HepG2 (cell line): ENCODE measurements around the gene ARHGAP10. TPM values are rescaled to one million over a fixed set of nuclear protein-coding genes. Genes with fewer than 3 reads are reported as not detected.

ENCODE experiments used
- ATAC-seq: fragments of 200-7000 bp; cut with Tn5 transposase; 3 replicates; pipeline ENCODE4 v1.9.1; 2020; ENCODE audit warnings: mild to moderate bottlenecking, moderate library complexity
- BruUV-seq: library from RNA; stranded (reverse); fragments of 400-500 nt; replicated peaks from 2 replicates; lab custom pipeline; 2021; lab: Mats Ljungman, UMichigan
- CTCF ChIA-PET: fragments of 300-600 bp; formaldehyde crosslinking; extraction: SDS; loops from one replicate; lab custom pipeline; 2021; ENCODE audit warnings: low total read pairs, inconsistent platforms, low intra/inter-chr PET ratio; lab: Yijun Ruan, JAX
- POLR2A ChIA-PET: fragments of 350-600 bp; sonication (Branson Sonifier 250); formaldehyde crosslinking; loops from one replicate; lab custom pipeline; 2020; ENCODE audit warnings: antibody characterized with exemption, inconsistent platforms; lab: Yijun Ruan, JAX
- DNase-seq: peaks from one replicate; pipeline ENCODE4 v3.0.0-alpha.2; 2015; ENCODE audit warnings: low spot score
- FAIRE-seq: peaks from 3 replicates; lab custom pipeline; 2011; peaks lifted over from hg19 to GRCh38; lab: Jason Lieb, UNC
- H2AFZ ChIP-seq: one replicate; pipeline ENCODE4 v1.6.1; 2011; ENCODE audit warnings: low read length, inconsistent platforms
- H3K27ac ChIP-seq: fragments of 300-600 bp; 3 replicates; pipeline ENCODE4 v1.8.0; 2011; ENCODE audit warnings: mixed run types, mild to moderate bottlenecking, mixed read lengths, low read length, inconsistent platforms; ENCODE audit not compliant: insufficient read depth; ENCODE audit errors: extremely low read length
- H3K27me3 ChIP-seq, 2 experiments: fragments of 200-600 bp in 1 of 2; 2 replicates in 1 of 2; 3 replicates in 1 of 2; pipeline versions ENCODE4 v1.6.0 to v1.8.0; 2011; ENCODE audit warnings: low read length in 2 of 2, mild to moderate bottlenecking in 2 of 2, moderate library complexity in 2 of 2, inconsistent platforms in 1 of 2; ENCODE audit not compliant: insufficient read depth in 2 of 2, control insufficient read depth in 1 of 2
- H3K36me3 ChIP-seq, 2 experiments: fragments of 200-600 bp in 1 of 2; replicated peaks in 1 of 2; 2 replicates in 1 of 2; 3 replicates in 1 of 2; pipeline versions ENCODE4 v1.5.1 to v1.8.0; 2011; ENCODE audit warnings: low read length in 2 of 2, inconsistent platforms in 1 of 2; ENCODE audit not compliant: insufficient read depth in 2 of 2, control insufficient read depth in 1 of 2
- H3K4me1 ChIP-seq: 2 replicates; pipeline ENCODE4 v1.5.1; 2012; ENCODE audit warnings: low read length, inconsistent platforms; ENCODE audit not compliant: insufficient read depth
- H3K4me2 ChIP-seq: 2 replicates; pipeline ENCODE4 v1.6.0; 2011; ENCODE audit warnings: low read depth, low read length, inconsistent platforms
- H3K4me3 ChIP-seq, 3 experiments: fragments of 200-600 bp in 1 of 3; sonication (generic), shearing (Covaris generic) in 1 of 3; replicated peaks in 1 of 3; 2 replicates each; pipeline ENCODE4 v1.5.1; 2011 to 2016; ENCODE audit warnings: low read length in 3 of 3, inconsistent platforms in 2 of 3, low read depth in 2 of 3, mild to moderate bottlenecking in 2 of 3, control low read depth in 1 of 3, mixed read lengths in 1 of 3; ENCODE audit not compliant: insufficient read depth in 1 of 3
- H3K79me2 ChIP-seq: one replicate; pipeline ENCODE4 v1.6.1; 2011; ENCODE audit warnings: low read length, inconsistent platforms; ENCODE audit not compliant: insufficient read depth
- H3K9ac ChIP-seq: 2 replicates; pipeline ENCODE4 v1.6.0; 2011; ENCODE audit warnings: mild to moderate bottlenecking, low read depth, low read length, inconsistent platforms; ENCODE audit not compliant: insufficient read depth
- H3K9me3 ChIP-seq: 2 replicates; pipeline ENCODE4 v1.5.1; 2012; ENCODE audit warnings: mild to moderate bottlenecking, low read length
- H4K20me1 ChIP-seq: 2 replicates; pipeline ENCODE4 v1.6.0; 2011; ENCODE audit warnings: inconsistent platforms, mild to moderate bottlenecking, low read length, moderate library complexity; ENCODE audit not compliant: insufficient read depth
- AHR ChIP-seq: IDR thresholded peaks from 2 replicates; pipeline ENCODE4 v1.6.1; 2018; ENCODE audit warnings: missing genetic modification reagents, missing compliant biosample characterization
- CAMTA2 ChIP-seq: sonication (generic); formaldehyde crosslinking; IDR thresholded peaks from 2 replicates; pipeline ENCODE4 v1.4.0; 2020; ENCODE audit warnings: mild to moderate bottlenecking, missing genetic modification reagents, borderline replicate concordance
- DZIP1 ChIP-seq: sonication (generic); formaldehyde crosslinking; IDR thresholded peaks from 2 replicates; pipeline ENCODE4 v1.5.0; 2020; ENCODE audit warnings: mild to moderate bottlenecking, missing genetic modification reagents
- PHB2 ChIP-seq: fragments of 450-650 bp; IDR thresholded peaks from 2 replicates; pipeline ENCODE4 v1.6.1; 2018; ENCODE audit not compliant: partially characterized antibody
- RORA ChIP-seq: sonication (generic); formaldehyde crosslinking; IDR thresholded peaks from 2 replicates; pipeline ENCODE4 v1.5.0; 2020; ENCODE audit warnings: mild to moderate bottlenecking, missing genetic modification reagents, moderate library complexity
- RXRB ChIP-seq: IDR thresholded peaks from 2 replicates; pipeline ENCODE4 v1.6.1; 2016; ENCODE audit warnings: borderline replicate concordance, missing genetic modification reagents, missing compliant biosample characterization
- TBX2 ChIP-seq: sonication (generic); formaldehyde crosslinking; IDR thresholded peaks from 2 replicates; pipeline ENCODE4 v1.5.0; 2020; ENCODE audit warnings: missing genetic modification reagents, mild to moderate bottlenecking, borderline replicate concordance
- THAP7 ChIP-seq: sonication (generic); formaldehyde crosslinking; IDR thresholded peaks from 2 replicates; pipeline ENCODE4 v1.8.1; 2023; ENCODE audit warnings: mild to moderate bottlenecking, missing genetic modification reagents
- ZFP62 ChIP-seq: sonication (generic); formaldehyde crosslinking; IDR thresholded peaks from 2 replicates; pipeline ENCODE4 v1.4.0; 2020; ENCODE audit warnings: missing genetic modification reagents
- ZNF12 ChIP-seq: sonication (generic); formaldehyde crosslinking; IDR thresholded peaks from 2 replicates; pipeline ENCODE4 v1.5.0; 2020; ENCODE audit warnings: missing genetic modification reagents
- ZNF567 ChIP-seq: sonication (generic); formaldehyde crosslinking; IDR thresholded peaks from 2 replicates; pipeline ENCODE4 v1.8.1; 2023; ENCODE audit warnings: mild to moderate bottlenecking, missing genetic modification reagents, borderline replicate concordance
- ZNF782 ChIP-seq: sonication (generic); formaldehyde crosslinking; IDR thresholded peaks from 2 replicates; pipeline ENCODE4 v1.4.0; 2020; ENCODE audit warnings: missing genetic modification reagents, mild to moderate bottlenecking, borderline replicate concordance
- WGBS: methylation state at CpG from one replicate; pipeline ENCODE4 v1.1.6; 2017; ENCODE audit warnings: low lambda C conversion rate; 5-methylcytosine and 5-hydroxymethylcytosine counted together
- in situ Hi-C: cut with HindIII; loops from 2 replicates; pipeline ENCODE4 v1.10.0; 2017; ENCODE audit warnings: low pct_unique_long_range_greater_than_20kb; ENCODE audit not compliant: extremely low pct_ligation_motif_present
- intact Hi-C: fragments of 100-400 bp; cut with micrococcal nuclease; formaldehyde crosslinking; loops from one replicate; pipeline ENCODE4 v1.10.0; 2022; ENCODE audit not compliant: unreplicated experiment
- polyA plus RNA-seq, 8 experiments: library from polyadenylated mRNA; depleted of rRNA in 3 of 8; stranded (reverse) in 7 of 8; unstranded in 1 of 8; fragments of >200 nt; fragmentation: Illumina TruSeq in 4 of 8; extraction: Trizol in 4 of 8; gene quantifications; 2 replicates each; pipeline versions ENCODE4 v1.2.1 to v1.2.3, GENCODE V29; 2011 to 2016; ENCODE audit warnings: low read depth in 4 of 8, missing spikeins in 1 of 8, mixed read lengths in 1 of 8; ENCODE audit not compliant: insufficient read depth in 1 of 8
- total RNA-seq, 5 experiments: library from RNA; depleted of rRNA; stranded (reverse); fragments of >200 nt; fragmentation: Illumina TruSeq; extraction: Trizol; gene quantifications; 2 replicates each; pipeline ENCODE4 v1.2.3, GENCODE V29; 2016; ENCODE audit warnings: low read depth in 1 of 5

The ARHGAP10 gene
- total and polyA plus RNA-seq, 2 of the 13 experiments (the other 11 are each of a cell fraction or from before 2014, with no cell fraction given) = 0.45 to 1.6 TPM

DNA sequence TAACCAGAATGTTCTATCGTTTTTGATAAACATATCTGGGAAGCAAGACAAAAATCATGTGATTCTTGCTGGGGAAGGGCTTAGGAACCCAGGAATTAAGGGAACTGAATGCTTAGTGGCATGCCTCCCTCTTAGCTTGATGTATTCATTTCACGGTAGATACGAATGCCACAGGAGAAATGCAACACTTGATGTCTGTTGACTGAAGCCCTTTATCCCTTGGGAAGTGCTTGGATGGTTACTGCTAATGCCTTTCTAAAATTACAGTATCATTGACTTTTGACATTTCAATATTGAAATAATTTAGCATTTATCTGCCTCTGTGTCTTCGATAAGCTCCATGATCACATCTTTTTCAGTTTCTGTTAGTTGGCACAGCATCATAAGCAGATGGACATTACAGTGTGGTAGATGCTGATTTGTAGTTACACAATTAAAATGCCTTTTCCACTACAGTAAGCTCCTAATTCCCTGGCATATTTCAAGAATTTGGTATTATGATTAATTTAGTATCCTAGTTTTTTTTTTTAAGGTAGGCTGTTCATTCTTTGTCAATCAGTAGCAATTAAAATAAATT lies 226.7 kb downstream of the ARHGAP10 start:
- ATAC-seq = no peak
- 73% methylated on average over 4 of the region's 4 CpGs for WGBS
- CTCF ChIA-PET = no interaction called here
- H3K36me3 ChIP-seq = no peaks in the 10 kb centered on the region
- H3K4me2 ChIP-seq = no peak overlapping the region
- no peaks in the 10 kb centered on the region for H3K4me1 ChIP-seq
- no peaks in the 10 kb centered on the region for H3K9me3 ChIP-seq
- no peak overlapping the region for H2AFZ ChIP-seq
- H3K27me3 ChIP-seq = no peaks in the 10 kb centered on the region
- TF ChIP-seq TBX2 (CRISPR knock-in tag) (no peak), ZNF782 (CRISPR knock-in tag) (no peak), ZNF12 (CRISPR knock-in tag) (no peak), RORA (CRISPR knock-in tag) (no peak), PHB2 (no peak), RXRB (CRISPR knock-in tag) (no peak), THAP7 (no peak), ZFP62 (CRISPR knock-in tag) (no peak), CAMTA2 (no peak), AHR (CRISPR knock-in tag) (no peak), DZIP1 (CRISPR knock-in tag) (no peak), ZNF567 (CRISPR knock-in tag) (no peak)
- TF ChIP-seq, all 625 proteins: peak for 0
- H4K20me1 ChIP-seq = no peaks in the 10 kb centered on the region
- no peak overlapping the region for H3K4me3 ChIP-seq
- POLR2A ChIA-PET = no interaction called here
- FAIRE-seq (no peak), DNase-seq (no peak)
- no TSS peak for BruUV-seq
- H3K9ac ChIP-seq = no peak overlapping the region
- no peak overlapping the region for H3K27ac ChIP-seq
- no peaks in the 10 kb centered on the region for H3K79me2 ChIP-seq
- in situ Hi-C loops (no loop called here), intact Hi-C loops (no loop called here)
